Right atrium auricular region (tissue), 2 donors: ENCODE measurements around the gene BPHL. TPM values are rescaled to one million over a fixed set of nuclear protein-coding genes. Genes with fewer than 3 reads are reported as not detected.

Source experiments
- DNase-seq: peaks from one replicate; pipeline ENCODE4 v3.0.0-alpha.2; 2019; ENCODE audit warnings: low spot score
- H3K27ac ChIP-seq, 2 donors: fragments of 200-600 bp; sonication (generic); 1 replicate in 1 of 2; 2 replicates in 1 of 2; pipeline ENCODE4 v1.5.1; 2016 to 2019
- H3K27me3 ChIP-seq, 2 donors: fragments of 200-600 bp; sonication (generic); one replicate each; pipeline versions ENCODE4 v1.5.1 to v1.6.0; 2017 to 2019
- H3K36me3 ChIP-seq: fragments of 200-600 bp; sonication (generic); one replicate; pipeline ENCODE4 v1.5.1; 2016
- H3K4me1 ChIP-seq, 2 donors: fragments of 200-600 bp; sonication (generic); one replicate each; pipeline versions ENCODE4 v1.5.1 to v1.6.0; 2017 to 2019
- H3K4me3 ChIP-seq, 2 donors: fragments of 200-600 bp; sonication (generic); 1 replicate in 1 of 2; 2 replicates in 1 of 2; pipeline ENCODE4 v1.5.1; 2017 to 2019; ENCODE audit warnings: mild to moderate bottlenecking in 1 of 2, moderate library complexity in 1 of 2
- H3K9me3 ChIP-seq, 2 donors: fragments of 200-600 bp; sonication (generic); one replicate each; pipeline ENCODE4 v1.5.1; 2019
- CTCF ChIP-seq, 2 donors: fragments of 200-600 bp; sonication (generic); IDR thresholded peaks; one replicate each; pipeline ENCODE4 v1.5.1; 2019; ENCODE audit warnings: antibody characterized with exemption in 2 of 2
- total RNA-seq, 2 donors: library from RNA; depleted of rRNA; stranded (reverse); fragments of >200 nt; gene quantifications; one replicate each; pipeline ENCODE4 v1.1.0, GENCODE V29; 2016

The BPHL gene
- total RNA-seq, 2 donors from 2014 or later = 5.4 to 10.6 TPM

GRCh38 chr6:3159805-3160781 is 41.6 kb downstream of the BPHL start:
- Histone ChIP-seq H3K27ac (peak overlapping the region; percentile 36 to 42), H3K9me3 (no peaks in the 10 kb centered on the region), H3K27me3 (no peaks in the 10 kb centered on the region), H3K4me3 (no peak overlapping the region), H3K36me3 (peaks cover 3% of the 10 kb centered on the region), H3K4me1 (peaks cover 0 to 31% of the 10 kb centered on the region in 2 donors)
- no peak for TF ChIP-seq CTCF (IDR thresholded peaks at IDR 0.05)
- no peak for DNase-seq

GRCh38 chr6:3162067-3162497 is 43.6 kb downstream of the BPHL start:
- Histone ChIP-seq H3K4me1 (peaks cover 0 to 22% of the 10 kb centered on the region in 2 donors), H3K27me3 (no peaks in the 10 kb centered on the region), H3K9me3 (no peaks in the 10 kb centered on the region), H3K27ac (peak overlapping the region; percentile 90 to 91), H3K4me3 (peak overlapping the region; percentile 61 to 82), H3K36me3 (no peaks in the 10 kb centered on the region)
- no peak for TF ChIP-seq CTCF (IDR thresholded peaks at IDR 0.05)
- DNase-seq = no peak

GRCh38 chr6:3162565-3163247 is 44.2 kb downstream of the BPHL start:
- Histone ChIP-seq H3K36me3 (no peaks in the 10 kb centered on the region), H3K27ac (peak overlapping the region; percentile 90 to 91), H3K9me3 (no peaks in the 10 kb centered on the region), H3K27me3 (no peaks in the 10 kb centered on the region), H3K4me1 (peaks cover 0 to 22% of the 10 kb centered on the region in 2 donors), H3K4me3 (peak overlapping the region; percentile 61 to 82)
- no peak for TF ChIP-seq CTCF (IDR thresholded peaks at IDR 0.05)
- peak; percentile 77 for DNase-seq

GRCh38 chr6:3163248-3163594 is 44.7 kb downstream of the BPHL start:
- DNase-seq = no peak
- no peaks in the 10 kb centered on the region for H3K27me3 ChIP-seq
- no peaks in the 10 kb centered on the region for H3K36me3 ChIP-seq
- TF ChIP-seq CTCF (IDR thresholded peaks at IDR 0.05) = no peak
- no peaks in the 10 kb centered on the region for H3K9me3 ChIP-seq
- peaks cover 0 to 17% of the 10 kb centered on the region in 2 donors for H3K4me1 ChIP-seq
- peak overlapping the region; percentile 90 to 91 for H3K27ac ChIP-seq
- H3K4me3 ChIP-seq = peak overlapping the region; percentile 61 to 82

- no peaks in the 10 kb centered on the region for H3K27me3 ChIP-seq
- DNase-seq = no peak
- H3K9me3 ChIP-seq = no peaks in the 10 kb centered on the region
- no peak overlapping the region for H3K4me3 ChIP-seq
- H3K36me3 ChIP-seq = no peaks in the 10 kb centered on the region
- H3K4me1 ChIP-seq = peaks cover 0 to 9% of the 10 kb centered on the region in 2 donors
- H3K27ac ChIP-seq = no peak overlapping the region
- TF ChIP-seq CTCF (IDR thresholded peaks at IDR 0.05) = no peak
Observed at GRCh38 chr6:3164388-3164787, 45.9 kb downstream of the BPHL start.
